ENCODE results near the gene KIAA1217. TPM values are rescaled to one million over a fixed set of nuclear protein-coding genes. Genes with fewer than 3 reads are reported as not detected.
"Not testable (repeated sequence)": the region's sequence is repeated elsewhere in the genome, so short reads cannot be mapped to it uniquely, and the experiment has no call there.

Gene KIAA1217
- total RNA-seq, 1 experiment from 2014 or later: 18.6 TPM

DNA sequence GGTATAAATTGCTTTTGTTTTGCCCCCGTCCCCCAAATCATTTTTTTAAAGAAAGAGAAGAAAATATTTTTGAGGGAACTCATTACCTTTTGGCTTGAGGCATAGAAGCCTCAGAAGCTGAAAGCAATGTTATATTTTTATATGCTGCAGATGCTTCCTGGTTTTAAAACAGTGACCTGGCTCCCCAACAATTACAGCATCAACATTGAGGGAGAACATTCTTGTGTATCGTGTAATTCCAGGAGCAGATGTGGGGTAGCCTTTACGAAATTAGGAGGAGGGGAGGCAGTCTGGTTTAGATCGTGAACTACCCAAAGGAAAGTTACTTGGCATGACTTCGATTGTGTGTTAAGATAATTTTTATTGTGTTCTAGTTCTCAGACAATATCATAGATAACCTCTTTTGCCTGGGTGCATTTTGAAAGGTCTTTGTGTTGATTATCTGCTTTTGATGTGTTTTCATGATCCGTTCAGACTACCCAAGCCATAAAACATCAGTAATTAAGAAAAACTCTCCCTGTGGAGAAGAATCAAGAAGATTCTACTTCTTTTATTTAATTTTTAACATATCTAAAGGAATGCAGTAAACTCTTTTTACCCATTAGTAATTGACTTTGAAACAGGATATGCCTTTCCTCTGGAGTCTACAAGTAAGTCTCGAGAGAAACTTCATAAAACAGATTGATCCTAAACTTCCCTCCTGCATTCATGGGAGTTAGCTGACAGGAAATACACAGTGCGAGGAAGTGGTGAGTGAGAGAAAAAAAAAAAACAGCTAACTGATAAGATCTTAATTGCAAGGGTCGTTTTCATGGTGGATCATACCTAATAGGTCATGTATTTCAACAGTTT lies 141.4 kb downstream of the KIAA1217 start:
- no peak overlapping the region for H2BK12ac ChIP-seq (ENCODE audit: insufficient read length, low read depth, low read length)
- no peak overlapping the region for H2AFZ ChIP-seq (ENCODE audit: low read length)
- no peak overlapping the region for H3K56ac ChIP-seq (ENCODE audit: insufficient read length, low read depth, low read length)
- H3K27me3 ChIP-seq (ENCODE audit: insufficient read depth, low read length): no peaks in the 10 kb centered on the region
- no peak overlapping the region for H4K91ac ChIP-seq (ENCODE audit: insufficient read length, low read depth, low read length)
- no peak overlapping the region for H3K27ac ChIP-seq (ENCODE audit: insufficient read length, low read depth, low read length)
- H3K4ac ChIP-seq (ENCODE audit: low read depth, low read length): no peak overlapping the region
- no peak overlapping the region for H4K8ac ChIP-seq (replicated peaks; ENCODE audit: insufficient read length, low read depth, low read length)
- no peak for DNase-seq
- no peak overlapping the region for H2BK20ac ChIP-seq (ENCODE audit: low read depth, low read length, poor library complexity, severe bottlenecking)
- H3K18ac ChIP-seq (ENCODE audit: insufficient read length, low read depth, low read length): no peak overlapping the region
- H3K79me2 ChIP-seq (ENCODE audit: insufficient read depth, low read length): no peaks in the 10 kb centered on the region
- H2AK5ac ChIP-seq (ENCODE audit: insufficient read length, low read length): no peak overlapping the region
- H4K20me1 ChIP-seq (ENCODE audit: control insufficient read depth, insufficient read depth, insufficient read length): no peaks in the 10 kb centered on the region
- no peak overlapping the region for H2BK15ac ChIP-seq (ENCODE audit: low read depth, low read length)
- Mint-ChIP-seq H3K27ac (no peak overlapping the region; a peak in 1 of 7 replicates), H3K4me1 (peaks cover 43 to 68% of the 10 kb centered on the region in 2 experiments), H3K27me3 (ENCODE audit: low read depth) (no peaks in the 10 kb centered on the region), H3K4me3 (no peak overlapping the region), H3K9me3 (0 out of 5 replicates have a peak, but pooled peaks cover 0 to 2% of the 10 kb centered on the region in 2 experiments), H3K36me3 (ENCODE audit: insufficient read depth in 1 of 3, low read depth in 3 of 3) (no peaks in the 10 kb centered on the region; a peak in 1 of 7 replicates)
- H3K79me1 ChIP-seq (ENCODE audit: insufficient read depth, low read depth, low read length, poor library complexity, severe bottlenecking): no peaks in the 10 kb centered on the region
- peaks cover 2% of the 10 kb centered on the region; the same call in 1 of the 2 replicates for H3K4me1 ChIP-seq (ENCODE audit: insufficient read depth, low read length)
- H3K23me2 ChIP-seq (ENCODE audit: insufficient read length, low read depth, low read length, poor library complexity, severe bottlenecking): no peaks in the 10 kb centered on the region
- TF ChIP-seq, protein P1, sequence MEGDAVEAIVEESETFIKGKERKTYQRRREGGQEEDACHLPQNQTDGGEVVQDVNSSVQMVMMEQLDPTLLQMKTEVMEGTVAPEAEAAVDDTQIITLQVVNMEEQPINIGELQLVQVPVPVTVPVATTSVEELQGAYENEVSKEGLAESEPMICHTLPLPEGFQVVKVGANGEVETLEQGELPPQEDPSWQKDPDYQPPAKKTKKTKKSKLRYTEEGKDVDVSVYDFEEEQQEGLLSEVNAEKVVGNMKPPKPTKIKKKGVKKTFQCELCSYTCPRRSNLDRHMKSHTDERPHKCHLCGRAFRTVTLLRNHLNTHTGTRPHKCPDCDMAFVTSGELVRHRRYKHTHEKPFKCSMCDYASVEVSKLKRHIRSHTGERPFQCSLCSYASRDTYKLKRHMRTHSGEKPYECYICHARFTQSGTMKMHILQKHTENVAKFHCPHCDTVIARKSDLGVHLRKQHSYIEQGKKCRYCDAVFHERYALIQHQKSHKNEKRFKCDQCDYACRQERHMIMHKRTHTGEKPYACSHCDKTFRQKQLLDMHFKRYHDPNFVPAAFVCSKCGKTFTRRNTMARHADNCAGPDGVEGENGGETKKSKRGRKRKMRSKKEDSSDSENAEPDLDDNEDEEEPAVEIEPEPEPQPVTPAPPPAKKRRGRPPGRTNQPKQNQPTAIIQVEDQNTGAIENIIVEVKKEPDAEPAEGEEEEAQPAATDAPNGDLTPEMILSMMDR (conservative IDR thresholded peaks at IDR 0.05): no peak
- no peak overlapping the region for H4K5ac ChIP-seq (ENCODE audit: insufficient read length, low read depth, low read length)
- H3K4me2 ChIP-seq (ENCODE audit: insufficient read depth, insufficient read length, low read length): no peak overlapping the region
- no peak overlapping the region for H3K23ac ChIP-seq (ENCODE audit: insufficient read length, low read depth, low read length)
- no peak overlapping the region for H2BK5ac ChIP-seq (ENCODE audit: insufficient read length, low read length)
- H3K9me3 ChIP-seq (ENCODE audit: control insufficient read depth, low read depth, low read length): no peaks in the 10 kb centered on the region
- no peak overlapping the region for H3K9ac ChIP-seq (ENCODE audit: extremely low read depth, insufficient read length, low read length)
- no peak overlapping the region for H3T11ph ChIP-seq (ENCODE audit: low read length)
- no peak overlapping the region for H2BK120ac ChIP-seq (ENCODE audit: low read depth, low read length, poor library complexity, severe bottlenecking)
- no peak overlapping the region for H3K14ac ChIP-seq (ENCODE audit: insufficient read depth, low read length)
- WGBS (ENCODE audit: extremely low coverage, insufficient read length, low lambda C conversion rate): no CpG with 5 or more reads among the region's 9 CpGs

DNA sequence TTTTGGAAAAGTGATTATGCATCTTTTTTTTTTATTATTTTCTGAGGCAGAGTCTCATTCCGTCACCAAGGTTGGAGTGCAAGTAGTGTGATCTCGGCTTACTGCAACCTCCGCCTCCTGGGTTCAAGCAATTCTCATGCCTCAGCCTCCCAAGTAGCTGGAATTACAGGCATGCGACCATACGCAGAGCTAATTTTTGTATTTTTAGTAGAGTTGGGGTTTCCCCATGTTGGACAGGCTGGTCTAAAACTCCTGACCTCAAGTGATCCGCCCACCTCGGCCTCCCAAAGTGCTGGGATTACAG lies 141.9 kb downstream of the KIAA1217 start:
- not testable (repeated sequence) for H3K9me3 ChIP-seq (ENCODE audit: control insufficient read depth, low read depth, low read length); H3T11ph ChIP-seq (ENCODE audit: low read length); H3K36me3 Mint-ChIP-seq (ENCODE audit: insufficient read depth in 1 of 3, low read depth in 3 of 3); H2AFZ ChIP-seq (ENCODE audit: low read length); DNase-seq; H4K5ac ChIP-seq (ENCODE audit: insufficient read length, low read depth, low read length); H3K79me1 ChIP-seq (ENCODE audit: insufficient read depth, low read depth, low read length, poor library complexity, severe bottlenecking); H3K27me3 Mint-ChIP-seq (ENCODE audit: low read depth); H3K27ac ChIP-seq (ENCODE audit: insufficient read length, low read depth, low read length); H3K4me3 Mint-ChIP-seq; H2BK5ac ChIP-seq (ENCODE audit: insufficient read length, low read length); H3K9me3 Mint-ChIP-seq; H3K4me1 ChIP-seq (ENCODE audit: insufficient read depth, low read length); H2BK15ac ChIP-seq (ENCODE audit: low read depth, low read length); H3K9ac ChIP-seq (ENCODE audit: extremely low read depth, insufficient read length, low read length); H2BK12ac ChIP-seq (ENCODE audit: insufficient read length, low read depth, low read length); H3K18ac ChIP-seq (ENCODE audit: insufficient read length, low read depth, low read length); H4K91ac ChIP-seq (ENCODE audit: insufficient read length, low read depth, low read length); H3K56ac ChIP-seq (ENCODE audit: insufficient read length, low read depth, low read length); H3K23me2 ChIP-seq (ENCODE audit: insufficient read length, low read depth, low read length, poor library complexity, severe bottlenecking); H4K8ac ChIP-seq (replicated peaks; ENCODE audit: insufficient read length, low read depth, low read length); H2BK20ac ChIP-seq (ENCODE audit: low read depth, low read length, poor library complexity, severe bottlenecking); H3K27ac Mint-ChIP-seq; H3K27me3 ChIP-seq (ENCODE audit: insufficient read depth, low read length); H3K79me2 ChIP-seq (ENCODE audit: insufficient read depth, low read length); H2BK120ac ChIP-seq (ENCODE audit: low read depth, low read length, poor library complexity, severe bottlenecking); H4K20me1 ChIP-seq (ENCODE audit: control insufficient read depth, insufficient read depth, insufficient read length); H3K23ac ChIP-seq (ENCODE audit: insufficient read length, low read depth, low read length); H2AK5ac ChIP-seq (ENCODE audit: insufficient read length, low read length); H3K14ac ChIP-seq (ENCODE audit: insufficient read depth, low read length); H3K4me2 ChIP-seq (ENCODE audit: insufficient read depth, insufficient read length, low read length); H3K4ac ChIP-seq (ENCODE audit: low read depth, low read length)
- H3K4me1 Mint-ChIP-seq: peaks cover 44 to 68% of the 10 kb centered on the region in 2 experiments
- no CpG with 5 or more reads among the region's 7 CpGs for WGBS (ENCODE audit: extremely low coverage, insufficient read length, low lambda C conversion rate)

Data from H9 (cell line).